Peyer's patch (tissue), 4 donors: ENCODE data around the gene RAN. TPM values are rescaled to one million over a fixed set of nuclear protein-coding genes. Genes with fewer than 3 reads are reported as not detected.

ENCODE experiments used
- DNase-seq, 3 donors: peaks; one replicate each; pipeline ENCODE4 v3.0.0-alpha.2; 2017 to 2019
- H3K27ac ChIP-seq, 4 donors: fragments of 200-600 bp; sonication (generic); one replicate each; pipeline ENCODE4 v1.5.1; 2016 to 2019
- H3K27me3 ChIP-seq, 2 donors: fragments of 200-600 bp; sonication (generic); one replicate each; pipeline ENCODE4 v1.5.1; 2019
- H3K36me3 ChIP-seq, 3 donors: fragments of 200-600 bp; sonication (generic); one replicate each; pipeline ENCODE4 v1.5.1; 2016 to 2019
- H3K4me1 ChIP-seq, 4 donors: fragments of 200-600 bp; sonication (generic); one replicate each; pipeline ENCODE4 v1.5.1; 2016 to 2019
- H3K4me3 ChIP-seq, 4 donors: fragments of 200-600 bp; sonication (generic); 1 replicate in 3 of 4; 2 replicates in 1 of 4; pipeline ENCODE4 v1.5.1; 2016 to 2019; ENCODE audit warnings: mild to moderate bottlenecking in 1 of 4
- H3K9me3 ChIP-seq, 4 donors: fragments of 200-600 bp; sonication (generic); one replicate each; pipeline ENCODE4 v1.5.1; 2016 to 2019; ENCODE audit warnings: mild to moderate bottlenecking in 1 of 4
- POLR2A ChIP-seq, 2 donors: fragments of 450-650 bp; IDR thresholded peaks; one replicate each; pipeline ENCODE4 v1.5.1; 2017; ENCODE audit warnings: antibody characterized with exemption in 2 of 2, mild to moderate bottlenecking in 2 of 2, moderate library complexity in 2 of 2
- total RNA-seq, 4 donors: library from RNA; depleted of rRNA; stranded (reverse); fragments of >200 nt; gene quantifications; one replicate each; pipeline ENCODE4 v1.1.0, GENCODE V29; 2016
- TF ChIP-seq, protein P1 (sequence below), 6 experiments: fragments of 450-650 bp in 4 of 6; fragments of 200-600 bp in 2 of 6; sonication (generic) in 1 of 6; IDR thresholded peaks; one replicate each; pipeline ENCODE4 v1.5.1; 2017 to 2019; ENCODE audit warnings: antibody characterized with exemption in 6 of 6, mild to moderate bottlenecking in 3 of 6, moderate library complexity in 1 of 6

The RAN gene
- total RNA-seq, 4 donors from 2014 or later = 48.4 to 154 (median 114) TPM

DNA sequence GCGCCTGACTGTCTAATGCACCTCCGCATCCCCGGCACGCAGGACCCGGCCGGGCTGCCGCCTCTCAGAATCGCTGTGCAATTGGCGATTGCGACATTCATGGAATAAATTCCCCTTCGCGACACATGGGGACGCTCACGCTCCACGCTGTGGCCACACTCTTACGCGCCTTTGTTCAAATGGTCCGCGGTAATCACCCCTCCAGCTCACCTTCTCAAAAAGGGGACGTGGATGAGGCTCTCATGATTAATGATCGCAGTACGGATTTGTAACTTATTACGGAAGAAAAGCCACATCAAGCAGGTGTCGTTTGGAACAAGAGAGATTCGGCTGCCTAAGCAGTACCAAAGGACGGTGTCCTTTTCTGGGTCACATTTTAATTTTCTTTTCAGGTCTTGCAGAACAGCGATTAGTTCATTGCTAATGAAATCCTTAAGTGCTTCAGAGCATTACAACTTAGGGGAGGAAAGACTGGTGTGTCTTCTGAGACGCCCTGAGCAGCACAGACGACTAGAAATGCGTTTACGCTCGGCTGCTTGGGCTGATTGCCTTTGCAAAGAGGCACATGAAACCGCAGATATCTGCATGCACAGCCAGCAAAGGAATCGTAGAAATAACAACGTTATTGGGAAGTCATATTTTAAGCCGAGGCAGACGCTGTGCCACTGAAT lies 44.5 kb downstream of the RAN start:
- Histone ChIP-seq H3K27ac (no peak overlapping the region), H3K36me3 (no peaks in the 10 kb centered on the region), H3K4me3 (no peak overlapping the region), H3K4me1 (peaks cover 0 to 4% (median 0%) of the 10 kb centered on the region in 4 donors), H3K9me3 (no peaks in the 10 kb centered on the region), H3K27me3 (no peaks in the 10 kb centered on the region)
- peak in 2 of 3 donors; percentile 54 to 62 for DNase-seq
- TF ChIP-seq, protein P1, sequence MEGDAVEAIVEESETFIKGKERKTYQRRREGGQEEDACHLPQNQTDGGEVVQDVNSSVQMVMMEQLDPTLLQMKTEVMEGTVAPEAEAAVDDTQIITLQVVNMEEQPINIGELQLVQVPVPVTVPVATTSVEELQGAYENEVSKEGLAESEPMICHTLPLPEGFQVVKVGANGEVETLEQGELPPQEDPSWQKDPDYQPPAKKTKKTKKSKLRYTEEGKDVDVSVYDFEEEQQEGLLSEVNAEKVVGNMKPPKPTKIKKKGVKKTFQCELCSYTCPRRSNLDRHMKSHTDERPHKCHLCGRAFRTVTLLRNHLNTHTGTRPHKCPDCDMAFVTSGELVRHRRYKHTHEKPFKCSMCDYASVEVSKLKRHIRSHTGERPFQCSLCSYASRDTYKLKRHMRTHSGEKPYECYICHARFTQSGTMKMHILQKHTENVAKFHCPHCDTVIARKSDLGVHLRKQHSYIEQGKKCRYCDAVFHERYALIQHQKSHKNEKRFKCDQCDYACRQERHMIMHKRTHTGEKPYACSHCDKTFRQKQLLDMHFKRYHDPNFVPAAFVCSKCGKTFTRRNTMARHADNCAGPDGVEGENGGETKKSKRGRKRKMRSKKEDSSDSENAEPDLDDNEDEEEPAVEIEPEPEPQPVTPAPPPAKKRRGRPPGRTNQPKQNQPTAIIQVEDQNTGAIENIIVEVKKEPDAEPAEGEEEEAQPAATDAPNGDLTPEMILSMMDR (IDR thresholded peaks at IDR 0.05) = peak; percentile 36 to 87 (median 73)
- no peak for TF ChIP-seq POLR2A (IDR thresholded peaks at IDR 0.05)

DNA sequence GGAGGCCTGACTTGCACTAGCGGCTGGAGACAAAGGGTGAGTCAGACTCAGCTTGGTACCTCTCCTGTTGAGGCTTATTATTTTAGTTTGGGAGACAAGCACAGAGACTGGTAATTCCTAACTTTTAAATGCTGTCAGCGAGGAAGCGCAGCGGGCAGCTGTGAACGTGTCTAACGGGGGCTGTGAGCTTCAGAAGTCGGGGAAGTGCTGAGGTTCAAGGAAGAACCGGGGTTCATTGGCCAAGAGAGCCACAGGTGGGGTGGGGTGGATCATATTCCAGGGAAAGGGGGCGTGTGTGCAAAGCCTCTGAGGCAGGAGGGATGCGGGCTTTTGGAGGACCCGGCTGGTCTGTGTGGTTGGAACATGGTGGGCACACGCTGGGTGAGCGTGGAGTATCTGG lies 45.7 kb downstream of the RAN start:
- Histone ChIP-seq H3K4me1 (peaks cover 0 to 4% (median 0%) of the 10 kb centered on the region in 4 donors), H3K36me3 (no peaks in the 10 kb centered on the region), H3K4me3 (no peak overlapping the region), H3K27ac (no peak overlapping the region), H3K27me3 (no peaks in the 10 kb centered on the region), H3K9me3 (no peaks in the 10 kb centered on the region)
- DNase-seq = no peak
- TF ChIP-seq POLR2A (IDR thresholded peaks at IDR 0.05) = no peak
- TF ChIP-seq, protein P1 (IDR thresholded peaks at IDR 0.05) = no peak

DNA sequence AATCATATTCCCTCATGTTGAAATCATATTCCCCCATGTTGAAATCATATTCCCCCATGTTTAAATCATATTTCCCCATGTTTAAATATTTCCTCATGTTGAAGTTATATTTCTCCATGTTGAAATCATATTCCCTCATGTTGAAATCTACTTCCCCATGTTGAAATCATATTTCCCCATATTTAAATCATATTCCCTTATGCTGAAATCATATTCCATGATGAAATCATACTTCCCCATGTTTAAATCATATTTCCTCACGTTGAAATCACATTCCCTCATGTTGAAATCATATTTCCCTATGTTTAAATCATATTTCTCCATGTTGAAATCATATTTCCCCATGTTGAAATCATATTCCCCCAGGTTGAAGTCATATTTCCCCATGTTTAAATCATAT lies 47.2 kb downstream of the RAN start:
- peaks cover 0 to 4% (median 0%) of the 10 kb centered on the region in 4 donors for H3K4me1 ChIP-seq
- H3K4me3 ChIP-seq = no peak overlapping the region
- no peaks in the 10 kb centered on the region for H3K9me3 ChIP-seq
- H3K27me3 ChIP-seq = no peaks in the 10 kb centered on the region
- no peak for DNase-seq
- no peak overlapping the region for H3K27ac ChIP-seq
- TF ChIP-seq POLR2A (IDR thresholded peaks at IDR 0.05) = no peak
- TF ChIP-seq, protein P1 (IDR thresholded peaks at IDR 0.05) = no peak
- no peaks in the 10 kb centered on the region for H3K36me3 ChIP-seq

DNA sequence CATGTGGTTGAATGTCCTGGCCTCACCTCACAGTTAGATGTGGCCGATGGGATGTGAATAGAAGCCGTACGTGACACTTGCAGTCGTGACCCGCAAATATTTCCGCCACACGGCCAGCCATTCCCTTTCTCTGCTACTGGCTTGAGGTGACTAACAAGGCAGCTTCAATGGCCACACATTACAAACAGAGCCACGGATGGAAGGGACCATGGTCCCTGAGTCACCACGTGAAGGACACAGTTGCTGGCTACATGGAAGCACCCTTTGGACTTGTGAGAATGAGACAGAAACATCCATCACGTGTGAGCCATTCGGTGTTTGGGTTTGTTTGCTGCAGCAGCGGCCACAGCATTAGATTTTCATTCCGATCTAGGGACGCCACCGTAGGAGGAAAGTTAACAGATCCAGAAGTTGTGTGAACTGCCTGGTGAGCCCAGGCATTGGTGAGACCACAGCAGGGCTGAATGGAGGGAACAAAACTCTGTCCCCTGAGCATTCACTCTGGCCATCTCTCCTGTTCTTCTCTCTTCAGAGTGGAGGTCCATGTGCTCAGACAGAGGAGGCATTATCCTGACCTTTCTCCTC lies 48.3 kb downstream of the RAN start:
- Histone ChIP-seq H3K4me1 (peaks cover 0 to 8% (median 0%) of the 10 kb centered on the region in 4 donors), H3K27me3 (no peaks in the 10 kb centered on the region), H3K27ac (peak overlapping the region in 2 of 4 donors; percentile 17 to 35), H3K36me3 (no peaks in the 10 kb centered on the region), H3K9me3 (no peaks in the 10 kb centered on the region), H3K4me3 (no peak overlapping the region)
- no peak for DNase-seq
- no peak for TF ChIP-seq POLR2A (IDR thresholded peaks at IDR 0.05)
- TF ChIP-seq, protein P1 (IDR thresholded peaks at IDR 0.05) = no peak

DNA sequence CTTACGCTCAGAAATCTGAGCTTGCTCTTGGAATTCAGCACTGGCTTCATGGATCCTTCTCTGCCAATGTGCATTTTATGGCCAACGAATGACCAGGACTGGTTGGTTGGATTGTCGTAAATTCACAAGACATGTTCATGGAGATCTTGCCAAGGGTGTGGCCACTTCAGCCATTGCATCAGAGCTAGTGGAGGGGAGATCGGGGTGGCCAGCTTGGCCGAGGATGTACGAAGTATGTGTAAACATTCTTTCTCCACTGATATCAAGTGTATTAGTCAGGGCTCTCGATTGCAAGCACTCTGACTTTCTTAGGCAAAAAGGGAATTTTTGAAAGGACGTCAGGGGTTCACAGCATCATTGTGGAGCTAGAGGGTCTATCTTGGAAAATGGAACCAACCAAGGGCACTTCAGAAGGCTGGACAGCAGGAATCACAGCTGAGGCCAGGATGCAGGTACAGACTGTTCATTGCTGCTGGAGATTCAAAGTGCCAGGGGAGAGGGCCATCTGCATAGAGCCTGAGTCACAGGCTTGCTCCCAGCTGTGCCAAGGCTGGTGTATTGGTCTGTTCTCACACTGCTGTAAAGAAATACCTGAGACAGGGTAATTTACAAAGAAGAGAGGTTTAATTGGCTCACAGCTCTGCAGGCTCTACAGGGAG lies 49.0 kb downstream of the RAN start:
- peak in 1 of 3 donors; percentile 64 for DNase-seq
- no peak overlapping the region for H3K4me3 ChIP-seq
- peak overlapping the region in 3 of 4 donors; percentile 25 to 49 (median 35) for H3K27ac ChIP-seq
- H3K36me3 ChIP-seq = no peaks in the 10 kb centered on the region
- H3K9me3 ChIP-seq = no peaks in the 10 kb centered on the region
- peaks cover 0 to 12% (median 0%) of the 10 kb centered on the region in 4 donors for H3K4me1 ChIP-seq
- TF ChIP-seq, protein P1 (IDR thresholded peaks at IDR 0.05) = no peak
- no peak for TF ChIP-seq POLR2A (IDR thresholded peaks at IDR 0.05)
- no peaks in the 10 kb centered on the region for H3K27me3 ChIP-seq
